Bronchial epithelial cell (primary cell): Measurements from ENCODE around the gene HIKESHI. TPM values are rescaled to one million over a fixed set of nuclear protein-coding genes. Genes with fewer than 3 reads are reported as not detected.

Source experiments
- DNase-seq: peaks from one replicate; pipeline ENCODE4 v3.0.0-alpha.2; 2010; ENCODE audit warnings: low read depth
- FAIRE-seq: peaks from 2 replicates; lab custom pipeline; 2011; peaks lifted over from hg19 to GRCh38; lab: Jason Lieb, UNC
- H3K27me3 ChIP-seq: 2 replicates; pipeline ENCODE4 v1.5.1; 2011; ENCODE audit warnings: low read length; ENCODE audit not compliant: control insufficient read depth, insufficient read depth
- H3K36me3 ChIP-seq: 2 replicates; pipeline ENCODE4 v1.5.1; 2011; ENCODE audit warnings: low read length; ENCODE audit not compliant: control insufficient read depth, insufficient read depth
- H3K4me3 ChIP-seq: 2 replicates; pipeline ENCODE4 v1.5.1; 2011; ENCODE audit warnings: mild to moderate bottlenecking, low read depth, low read length, control low read depth
- CTCF ChIP-seq: IDR thresholded peaks from 2 replicates; pipeline ENCODE4 v1.5.1; 2011; ENCODE audit warnings: mild to moderate bottlenecking, moderate library complexity, low read length, control low read depth, inconsistent platforms; ENCODE audit not compliant: insufficient read depth, severe bottlenecking
- total RNA-seq: library from RNA; depleted of rRNA; stranded (reverse); fragments of >200 nt; gene quantifications from 2 replicates; pipeline ENCODE4 v1.2.1, GENCODE V29; 2014

The HIKESHI gene
- total RNA-seq, 1 donor from 2014 or later: 48.2 TPM

DNA sequence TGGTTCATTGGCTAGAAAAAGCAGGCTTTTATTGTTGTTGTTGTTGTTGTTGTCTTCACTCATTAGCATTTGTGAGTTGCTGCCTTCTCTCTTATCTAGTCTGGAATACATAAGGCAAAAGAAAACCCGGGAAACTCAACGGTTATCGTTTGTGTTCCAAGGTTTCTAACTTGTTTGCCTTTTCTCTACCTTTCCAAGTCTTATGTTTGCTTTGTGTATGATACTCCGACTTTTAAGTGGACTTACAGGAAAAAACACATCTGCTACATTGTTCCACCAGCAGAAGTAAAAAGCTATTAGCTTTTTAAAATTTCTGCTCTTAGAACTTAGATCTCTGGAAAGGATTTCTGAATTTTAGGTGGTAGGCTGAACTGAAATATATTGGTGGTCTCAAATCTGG, 27.0 kb upstream of the HIKESHI start:
- no peak overlapping the region for H3K4me3 ChIP-seq
- no peak for FAIRE-seq
- no peak for TF ChIP-seq CTCF
- no peak for DNase-seq
- H3K27me3 ChIP-seq: no peaks in the 10 kb centered on the region
- no peaks in the 10 kb centered on the region for H3K36me3 ChIP-seq

DNA sequence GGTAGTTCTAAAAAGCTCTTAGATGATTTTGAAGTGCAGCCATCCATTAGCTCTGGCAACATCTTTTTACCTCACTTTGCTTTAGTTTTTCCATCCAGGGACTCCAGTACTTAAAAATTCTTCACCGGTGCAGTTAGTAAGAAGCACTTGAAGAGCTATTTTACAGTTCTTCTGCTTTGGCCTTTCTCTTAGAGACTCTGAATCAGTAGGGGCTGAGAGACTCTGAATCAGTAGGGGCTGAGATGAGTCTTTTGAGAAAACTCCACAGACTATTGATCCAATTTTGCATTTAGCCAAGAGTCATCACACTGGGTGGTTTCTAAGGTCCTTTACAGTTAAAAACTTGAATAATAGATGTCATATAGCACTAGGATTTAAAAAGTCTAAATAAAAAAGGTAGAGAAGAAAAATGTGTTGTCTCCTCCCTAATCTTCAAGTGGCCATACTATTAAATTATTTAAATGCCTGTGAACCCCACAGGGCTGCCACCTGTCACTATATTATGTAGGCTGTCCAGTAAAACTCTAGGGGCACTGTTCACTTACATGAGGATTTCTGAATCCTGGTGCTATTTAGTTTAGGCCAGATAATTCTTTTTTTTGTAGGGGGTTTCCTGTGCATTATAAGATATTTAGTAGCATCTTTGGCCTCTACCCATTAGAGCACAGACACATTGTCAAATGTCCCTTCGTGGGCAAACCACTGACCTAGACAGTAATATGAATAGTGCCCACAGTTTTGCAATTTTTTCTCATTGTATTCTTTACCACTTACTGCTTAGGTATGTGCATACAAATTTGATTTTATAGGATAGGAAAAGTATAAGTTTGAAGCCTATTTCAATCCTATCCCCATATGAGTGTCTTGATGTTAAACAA, 26.3 kb upstream of the HIKESHI start:
- DNase-seq (no peak), FAIRE-seq (no peak)
- Histone ChIP-seq H3K27me3 (no peaks in the 10 kb centered on the region), H3K36me3 (no peaks in the 10 kb centered on the region), H3K4me3 (no peak overlapping the region)
- no peak for TF ChIP-seq CTCF

DNA sequence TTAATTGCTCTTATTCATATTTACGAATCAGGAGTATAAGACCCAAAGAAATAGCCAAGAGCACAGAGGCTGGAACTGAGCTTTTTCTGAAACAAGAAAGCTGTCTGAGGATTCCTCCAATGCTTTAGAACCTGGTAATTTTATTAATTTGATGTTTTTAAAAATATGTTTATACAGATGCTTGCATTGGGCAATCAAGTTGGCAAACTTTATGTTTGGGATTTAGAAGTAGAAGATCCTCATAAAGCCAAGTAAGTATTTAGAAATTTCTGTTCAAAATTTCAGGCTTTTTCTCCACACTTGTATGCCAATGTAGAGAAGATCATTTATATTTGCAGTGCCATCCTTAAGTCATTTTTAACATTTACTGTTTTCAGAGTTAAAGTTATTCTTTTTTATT, 24.3 kb upstream of the HIKESHI start:
- TF ChIP-seq CTCF: no peak
- Histone ChIP-seq H3K4me3 (no peak overlapping the region), H3K27me3 (no peaks in the 10 kb centered on the region), H3K36me3 (no peaks in the 10 kb centered on the region)
- FAIRE-seq: no peak
- DNase-seq: no peak

DNA sequence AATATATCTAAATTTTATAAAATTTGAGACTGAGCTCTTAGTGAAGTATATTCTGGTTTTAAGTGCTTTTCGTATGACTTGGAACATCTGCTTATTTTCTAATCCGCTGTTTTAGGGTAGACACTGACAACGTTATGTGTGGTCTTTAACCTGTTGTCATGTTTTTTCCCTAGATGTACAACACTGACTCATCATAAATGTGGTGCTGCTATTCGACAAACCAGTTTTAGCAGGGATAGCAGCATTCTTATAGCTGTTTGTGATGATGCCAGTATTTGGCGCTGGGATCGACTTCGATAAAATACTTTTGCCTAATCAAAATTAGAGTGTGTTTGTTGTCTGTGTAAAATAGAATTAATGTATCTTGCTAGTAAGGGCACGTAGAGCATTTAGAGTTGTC, 23.8 kb upstream of the HIKESHI start:
- FAIRE-seq (no peak), DNase-seq (no peak)
- Histone ChIP-seq H3K4me3 (no peak overlapping the region), H3K36me3 (no peaks in the 10 kb centered on the region), H3K27me3 (no peaks in the 10 kb centered on the region)
- no peak for TF ChIP-seq CTCF

DNA sequence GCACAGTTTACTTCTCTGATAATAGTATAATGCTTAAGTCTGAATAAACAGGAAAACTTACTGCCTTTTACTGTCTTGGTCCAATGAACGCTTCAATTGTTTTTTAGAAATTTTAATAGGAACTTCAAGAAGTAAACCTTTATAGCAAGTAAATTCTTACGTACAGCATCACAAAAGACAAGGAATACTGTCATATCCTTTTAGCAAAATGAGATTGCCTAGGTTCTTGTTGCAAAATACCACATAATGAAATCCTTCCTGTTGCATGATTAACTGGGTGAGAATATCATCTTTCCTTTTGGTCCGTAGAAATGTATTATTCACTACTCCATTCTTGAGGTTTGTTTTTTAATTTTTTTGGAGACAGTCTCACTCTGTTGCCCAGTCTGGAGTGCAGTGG, 22.3 kb upstream of the HIKESHI start:
- H3K36me3 ChIP-seq: no peaks in the 10 kb centered on the region
- no peak for TF ChIP-seq CTCF
- DNase-seq: no peak
- no peak for FAIRE-seq
- H3K27me3 ChIP-seq: no peaks in the 10 kb centered on the region
- H3K4me3 ChIP-seq: no peak overlapping the region

DNA sequence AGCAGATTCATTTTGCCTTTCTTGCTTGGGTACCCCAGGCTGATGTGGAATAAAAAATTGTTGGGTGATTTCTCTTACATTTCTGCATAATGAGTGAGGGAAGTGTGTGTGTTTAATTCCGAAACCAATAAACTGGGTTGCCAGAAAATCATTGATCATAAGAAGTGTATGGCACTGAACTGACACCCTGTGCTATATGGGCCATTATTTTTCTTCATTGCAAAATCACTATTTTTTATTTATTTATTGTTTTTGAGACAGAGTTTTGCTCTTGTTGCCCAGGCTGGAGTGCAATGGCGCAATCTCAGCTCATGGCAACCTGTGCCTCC, 14.6 kb upstream of the HIKESHI start:
- Histone ChIP-seq H3K27me3 (no peaks in the 10 kb centered on the region), H3K4me3 (no peak overlapping the region), H3K36me3 (no peaks in the 10 kb centered on the region)
- FAIRE-seq (no peak), DNase-seq (no peak)
- TF ChIP-seq CTCF: no peak
